NCI-H2227 treated with DMSO at 0.1 percent for 48 hours (cell line): ENCODE measurements around the gene UTP25.

Experiments used
- DNase-seq: peaks from one replicate; lab custom pipeline; 2025; lab: John Stamatoyannopoulos, UW

The UTP25 gene

GRCh38 chr1:209805875-209806760, 21.7 kb upstream of the UTP25 start, which contains the start of gene IRF6:
IRF6 (minus strand) TSS chr1:209806142; CDS start chr1:209801413, 4,729 bp downstream.
- DNase-seq = no peak

- DNase-seq = no peak
Observed at GRCh38 chr1:209807509-209807908, 20.3 kb upstream of the UTP25 start.

- DNase-seq = peak; percentile 10
Observed at GRCh38 chr1:209808059-209808581, 19.7 kb upstream of the UTP25 start.

GRCh38 chr1:209809611-209810010, 18.2 kb upstream of the UTP25 start:
- DNase-seq = no peak

GRCh38 chr1:209810783-209811182, 17.0 kb upstream of the UTP25 start:
- DNase-seq = no peak

GRCh38 chr1:209813902-209814301, 13.9 kb upstream of the UTP25 start:
- DNase-seq = no peak

- DNase-seq = no peak
Observed at GRCh38 chr1:209815490-209815889, 12.3 kb upstream of the UTP25 start.

GRCh38 chr1:209815931-209816341, 11.8 kb upstream of the UTP25 start:
- no peak for DNase-seq

GRCh38 chr1:209816923-209817322, 10.8 kb upstream of the UTP25 start:
- no peak for DNase-seq

- DNase-seq = no peak
Observed at GRCh38 chr1:209817691-209818090, 10.1 kb upstream of the UTP25 start.

- peak; percentile 71 for DNase-seq
Observed at GRCh38 chr1:209819058-209819457, 8.7 kb upstream of the UTP25 start.

GRCh38 chr1:209820986-209821385, 6.8 kb upstream of the UTP25 start:
- DNase-seq = no peak

- no peak for DNase-seq
Observed at GRCh38 chr1:209822706-209823105, 5.1 kb upstream of the UTP25 start.

- peak; percentile 9 for DNase-seq
Observed at GRCh38 chr1:209823143-209824041, 4.4 kb upstream of the UTP25 start.

GRCh38 chr1:209825591-209826434, 2.0 kb upstream of the UTP25 start:
- peak; percentile 6 for DNase-seq

GRCh38 chr1:209829716-209830115, 1.9 kb downstream of the UTP25 start:
- no peak for DNase-seq

- DNase-seq = no peak
Observed at GRCh38 chr1:209830722-209831121, 3.0 kb downstream of the UTP25 start.

GRCh38 chr1:209831615-209832014, 3.8 kb downstream of the UTP25 start:
- no peak for DNase-seq

- DNase-seq = no peak
Observed at GRCh38 chr1:209835782-209836298, 8.1 kb downstream of the UTP25 start.

GRCh38 chr1:209837671-209838070, 9.9 kb downstream of the UTP25 start:
- DNase-seq = no peak

GRCh38 chr1:209838537-209838936, 10.8 kb downstream of the UTP25 start:
- no peak for DNase-seq
